MM.1S (cell line): ENCODE measurements around the gene ISCU.

Source experiments
- DNase-seq: peaks from one replicate; pipeline ENCODE4 v3.0.0-alpha.2; 2015
- H2AFZ ChIP-seq: fragments of 300-600 bp; sonication (generic); 2 replicates; pipeline ENCODE4 v1.6.0; 2016; ENCODE audit warnings: antibody characterized with exemption, low read length
- H3F3A ChIP-seq: fragments of 300-600 bp; sonication (generic); 2 replicates; pipeline ENCODE4 v1.6.1; 2016; ENCODE audit warnings: mild to moderate bottlenecking, antibody characterized with exemption, low read length, moderate library complexity, mixed read lengths; ENCODE audit not compliant: insufficient read depth
- H3K27ac ChIP-seq: fragments of 300-600 bp; sonication (generic); 2 replicates; pipeline ENCODE4 v1.5.1; 2016; ENCODE audit warnings: mild to moderate bottlenecking, low read length
- H3K27me3 ChIP-seq: fragments of 300-600 bp; sonication (generic); replicated peaks from 2 replicates; pipeline ENCODE4 v1.6.0; 2016; ENCODE audit warnings: low read length; ENCODE audit not compliant: insufficient read depth
- H3K36me3 ChIP-seq: fragments of 300-600 bp; sonication (generic); replicated peaks from 2 replicates; pipeline ENCODE4 v1.6.1; 2016; ENCODE audit warnings: mild to moderate bottlenecking, low read length, mixed read lengths; ENCODE audit not compliant: insufficient read depth
- H3K4me1 ChIP-seq: fragments of 300-600 bp; sonication (generic); 2 replicates; pipeline ENCODE4 v1.6.1; 2016; ENCODE audit warnings: low read length, mixed read lengths
- H3K4me2 ChIP-seq: fragments of 300-600 bp; sonication (generic); 2 replicates; pipeline ENCODE4 v1.6.0; 2016; ENCODE audit warnings: low read depth, low read length
- H3K4me3 ChIP-seq: fragments of 300-600 bp; sonication (generic); 2 replicates; pipeline ENCODE4 v1.5.1; 2016; ENCODE audit warnings: low read length, mixed read lengths
- H3K79me2 ChIP-seq: fragments of 300-600 bp; sonication (generic); 2 replicates; pipeline ENCODE4 v1.6.1; 2016; ENCODE audit warnings: mixed run types, low read length, mixed read lengths
- H3K9ac ChIP-seq: fragments of 300-600 bp; sonication (generic); 2 replicates; pipeline ENCODE4 v1.6.1; 2016; ENCODE audit warnings: low read length, mixed read lengths
- H3K9me2 ChIP-seq: fragments of 300-600 bp; sonication (generic); replicated peaks from 2 replicates; pipeline ENCODE4 v1.6.1; 2016; ENCODE audit warnings: mild to moderate bottlenecking, low read length, mixed read lengths; ENCODE audit not compliant: insufficient read depth
- H3K9me3 ChIP-seq: fragments of 300-600 bp; sonication (generic); replicated peaks from 2 replicates; pipeline ENCODE4 v1.6.1; 2016; ENCODE audit warnings: mild to moderate bottlenecking, low read length, mixed read lengths; ENCODE audit not compliant: insufficient read depth
- H4K20me1 ChIP-seq: fragments of 300-600 bp; sonication (generic); 2 replicates; pipeline ENCODE4 v1.6.1; 2016; ENCODE audit warnings: mild to moderate bottlenecking, low read length, moderate library complexity, mixed read lengths; ENCODE audit not compliant: insufficient read depth
- EZH2 ChIP-seq: fragments of 300-600 bp; sonication (generic); optimal IDR thresholded peaks from 2 replicates; pipeline ENCODE3; 2017; ENCODE audit warnings: low read depth, mild to moderate bottlenecking, antibody characterized with exemption, low read length, mixed read lengths
- EZH2phosphoT487 ChIP-seq: fragments of 300-600 bp; sonication (generic); IDR thresholded peaks from 2 replicates; pipeline ENCODE4 v1.6.1; 2018; ENCODE audit warnings: antibody characterized with exemption, low read length
- TF ChIP-seq, protein P1 (sequence below): fragments of 300-600 bp; sonication (generic); IDR thresholded peaks from 2 replicates; pipeline ENCODE4 v1.5.1; 2016; ENCODE audit warnings: antibody characterized with exemption, low read length, mixed read lengths

The ISCU gene

DNA sequence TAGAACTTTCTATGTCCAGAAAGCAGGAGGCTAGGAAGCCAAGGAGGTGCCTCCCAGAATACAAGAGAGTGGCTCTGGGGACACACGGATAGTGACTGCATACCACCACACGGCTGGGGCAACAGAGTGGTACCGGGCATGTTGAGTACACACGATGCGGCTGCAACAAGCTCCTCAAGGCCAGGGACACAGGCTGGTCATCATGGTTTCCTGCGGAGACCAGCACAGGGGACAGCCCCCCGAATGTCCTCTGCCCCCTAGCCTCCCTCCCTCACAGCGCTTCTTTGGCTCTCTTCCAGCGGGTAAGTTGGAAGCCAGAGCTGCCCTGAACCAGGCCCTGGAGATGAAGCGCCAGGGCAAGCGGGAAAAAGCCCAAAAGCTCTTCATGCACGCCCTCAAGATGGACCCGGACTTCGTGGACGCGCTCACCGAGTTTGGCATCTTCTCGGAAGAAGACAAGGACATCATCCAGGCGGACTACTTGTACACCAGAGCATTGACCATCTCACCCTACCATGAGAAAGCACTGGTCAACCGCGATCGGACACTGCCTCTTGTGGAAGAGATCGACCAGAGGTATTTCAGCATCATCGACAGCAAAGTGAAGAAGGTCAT is 44.2 kb upstream of the ISCU start:
- no peak for DNase-seq
- H3K9me3 ChIP-seq = no peaks in the 10 kb centered on the region
- peaks cover 13% of the 10 kb centered on the region; the same call in 1 of the 2 replicates for H3F3A ChIP-seq
- no peak overlapping the region for H3K4me2 ChIP-seq
- H3K79me2 ChIP-seq = peaks cover 73% of the 10 kb centered on the region
- H4K20me1 ChIP-seq = 0 out of 2 replicates have a peak, but pooled peaks cover 5% of the 10 kb centered on the region
- 0 out of 2 replicates have a peak, but pooled peaks cover 6% of the 10 kb centered on the region for H3K4me1 ChIP-seq
- no peaks in the 10 kb centered on the region for H3K9me2 ChIP-seq
- TF ChIP-seq, protein P1, sequence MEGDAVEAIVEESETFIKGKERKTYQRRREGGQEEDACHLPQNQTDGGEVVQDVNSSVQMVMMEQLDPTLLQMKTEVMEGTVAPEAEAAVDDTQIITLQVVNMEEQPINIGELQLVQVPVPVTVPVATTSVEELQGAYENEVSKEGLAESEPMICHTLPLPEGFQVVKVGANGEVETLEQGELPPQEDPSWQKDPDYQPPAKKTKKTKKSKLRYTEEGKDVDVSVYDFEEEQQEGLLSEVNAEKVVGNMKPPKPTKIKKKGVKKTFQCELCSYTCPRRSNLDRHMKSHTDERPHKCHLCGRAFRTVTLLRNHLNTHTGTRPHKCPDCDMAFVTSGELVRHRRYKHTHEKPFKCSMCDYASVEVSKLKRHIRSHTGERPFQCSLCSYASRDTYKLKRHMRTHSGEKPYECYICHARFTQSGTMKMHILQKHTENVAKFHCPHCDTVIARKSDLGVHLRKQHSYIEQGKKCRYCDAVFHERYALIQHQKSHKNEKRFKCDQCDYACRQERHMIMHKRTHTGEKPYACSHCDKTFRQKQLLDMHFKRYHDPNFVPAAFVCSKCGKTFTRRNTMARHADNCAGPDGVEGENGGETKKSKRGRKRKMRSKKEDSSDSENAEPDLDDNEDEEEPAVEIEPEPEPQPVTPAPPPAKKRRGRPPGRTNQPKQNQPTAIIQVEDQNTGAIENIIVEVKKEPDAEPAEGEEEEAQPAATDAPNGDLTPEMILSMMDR = no peak
- TF ChIP-seq EZH2phosphoT487 (no peak), EZH2 (no peak)
- no peak overlapping the region for H3K4me3 ChIP-seq
- no peak overlapping the region for H3K27ac ChIP-seq
- H3K36me3 ChIP-seq = peaks cover 27% of the 10 kb centered on the region
- H3K27me3 ChIP-seq = no peaks in the 10 kb centered on the region
- H3K9ac ChIP-seq = no peak overlapping the region
- H2AFZ ChIP-seq = no peak overlapping the region

DNA sequence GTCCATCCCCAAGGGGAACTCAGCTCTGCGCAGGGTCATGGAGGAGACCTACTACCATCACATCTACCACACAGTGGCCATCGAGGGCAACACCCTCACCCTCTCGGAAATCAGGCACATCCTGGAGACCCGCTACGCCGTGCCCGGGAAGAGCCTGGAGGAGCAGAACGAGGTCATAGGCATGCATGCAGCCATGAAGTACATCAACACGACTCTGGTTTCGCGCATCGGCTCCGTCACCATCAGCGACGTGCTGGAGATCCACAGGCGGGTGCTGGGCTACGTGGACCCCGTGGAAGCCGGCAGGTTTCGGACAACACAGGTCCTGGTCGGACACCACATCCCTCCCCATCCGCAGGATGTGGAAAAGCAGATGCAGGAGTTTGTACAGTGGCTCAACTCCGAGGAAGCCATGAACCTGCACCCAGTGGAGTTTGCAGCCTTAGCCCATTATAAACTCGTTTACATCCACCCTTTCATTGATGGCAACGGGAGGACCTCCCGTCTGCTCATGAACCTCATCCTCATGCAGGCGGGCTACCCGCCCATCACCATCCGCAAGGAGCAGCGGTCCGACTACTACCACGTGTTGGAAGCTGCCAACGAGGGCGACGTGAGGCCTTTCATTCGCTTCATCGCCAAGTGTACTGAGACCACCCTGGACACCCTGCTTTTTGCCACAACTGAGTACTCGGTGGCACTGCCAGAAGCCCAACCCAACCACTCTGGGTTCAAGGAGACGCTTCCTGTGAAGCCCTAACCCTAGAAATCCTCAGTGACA is 43.5 kb upstream of the ISCU start:
- Histone ChIP-seq H3K9me2 (no peaks in the 10 kb centered on the region), H3K9ac (no peak overlapping the region), H3K79me2 (peaks cover 80% of the 10 kb centered on the region), H3K27me3 (no peaks in the 10 kb centered on the region), H2AFZ (no peak overlapping the region), H3K4me3 (no peak overlapping the region), H3K4me1 (0 out of 2 replicates have a peak, but pooled peaks cover 6% of the 10 kb centered on the region), H3K4me2 (no peak overlapping the region), H3K9me3 (no peaks in the 10 kb centered on the region), H3K36me3 (peaks cover 30% of the 10 kb centered on the region), H4K20me1 (0 out of 2 replicates have a peak, but pooled peaks cover 5% of the 10 kb centered on the region), H3K27ac (no peak overlapping the region), H3F3A (peaks cover 13% of the 10 kb centered on the region; the same call in 1 of the 2 replicates)
- TF ChIP-seq EZH2 = no peak
- TF ChIP-seq, protein P1 = no peak
- TF ChIP-seq EZH2phosphoT487 = no peak
- no peak for DNase-seq

DNA sequence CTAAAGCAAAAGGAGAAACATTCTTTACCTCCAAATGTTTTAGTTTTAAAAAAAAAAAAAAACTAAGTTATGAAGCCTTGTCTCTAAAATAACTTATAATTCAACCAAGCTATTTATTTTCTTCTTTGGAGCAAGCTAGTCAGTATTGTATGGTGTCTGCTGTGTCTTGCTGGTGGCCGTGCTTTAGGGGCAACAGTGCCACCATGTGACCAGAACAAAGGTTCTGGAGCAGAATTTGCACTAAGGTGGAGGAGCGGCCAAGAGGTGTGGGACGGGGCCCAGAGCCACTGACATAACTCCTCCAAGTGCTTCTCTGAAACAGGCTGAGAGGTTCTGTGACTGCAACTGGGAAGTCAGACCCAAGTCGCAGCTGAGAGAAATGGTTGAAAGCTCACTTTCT is 42.8 kb upstream of the ISCU start:
- Histone ChIP-seq H3K27me3 (no peaks in the 10 kb centered on the region), H3K4me3 (no peak overlapping the region), H2AFZ (no peak overlapping the region), H3K79me2 (peaks cover 86% of the 10 kb centered on the region), H3K4me2 (no peak overlapping the region), H3K36me3 (peaks cover 33% of the 10 kb centered on the region), H3K9me2 (no peaks in the 10 kb centered on the region), H3K9me3 (no peaks in the 10 kb centered on the region), H3K27ac (no peak overlapping the region), H4K20me1 (peaks cover 5% of the 10 kb centered on the region; the same call in 1 of the 2 replicates), H3K4me1 (0 out of 2 replicates have a peak, but pooled peaks cover 6% of the 10 kb centered on the region), H3F3A (peaks cover 13% of the 10 kb centered on the region; the same call in 1 of the 2 replicates), H3K9ac (no peak overlapping the region)
- no peak for DNase-seq
- no peak for TF ChIP-seq EZH2phosphoT487
- TF ChIP-seq EZH2 = no peak
- TF ChIP-seq, protein P1 = no peak
